HCT116 (cell line): Measurements from ENCODE around the gene CCDC86. TPM values are rescaled to one million over a fixed set of nuclear protein-coding genes. Genes with fewer than 3 reads are reported as not detected.

Source experiments
- ATAC-seq: fragments of 200-7000 bp; cut with Tn5 transposase; 2 replicates; pipeline ENCODE4 v1.9.1; 2020; ENCODE audit warnings: mild to moderate bottlenecking, moderate library complexity
- BruUV-seq: library from RNA; stranded (reverse); fragments of 400-500 nt; replicated peaks from 2 replicates; lab custom pipeline; 2021; lab: Mats Ljungman, UMichigan
- CTCF ChIA-PET: fragments of 300-600 bp; sonication (Branson Sonifier 250); formaldehyde crosslinking; loops from one replicate; lab custom pipeline; 2021; ENCODE audit warnings: antibody characterized with exemption; lab: Charles Lee
- POLR2A ChIA-PET: fragments of 300-600, 350-600 bp; sonication (Branson Sonifier 250); formaldehyde crosslinking; loops from one replicate; lab custom pipeline; 2021; ENCODE audit warnings: antibody characterized with exemption; lab: Charles Lee
- RAD21 ChIA-PET, 2 experiments: fragments of 300-600 bp; sonication (Branson Sonifier 250); formaldehyde crosslinking; loops; one replicate each; lab custom pipeline; 2023; ENCODE audit warnings: low total read pairs in 2 of 2; ENCODE audit not compliant: uncharacterized antibody in 2 of 2, unreplicated experiment in 2 of 2, low non-redundant PET in 1 of 2; lab: Charles Lee
- DNase-seq: peaks from one replicate; pipeline ENCODE4 v3.0.0-alpha.2; 2010; ENCODE audit warnings: low read depth, low spot score
- H2AFZ ChIP-seq: fragments of 200-600 bp; shearing (Covaris generic), sonication (generic); 2 replicates; pipeline ENCODE4 v1.6.1; 2017; ENCODE audit warnings: low read depth, mixed run types, mixed read lengths, antibody characterized with exemption, low read length; ENCODE audit not compliant: poor library complexity, severe bottlenecking
- H3K27ac ChIP-seq: 2 replicates; pipeline ENCODE4 v1.5.1; 2012; ENCODE audit warnings: low read depth, low read length
- H3K27me3 ChIP-seq: fragments of 200-600 bp; sonication (generic); 2 replicates; pipeline ENCODE4 v1.6.1; 2016; ENCODE audit warnings: mixed run types, low read length, mixed read lengths; ENCODE audit not compliant: insufficient read depth
- H3K36me3 ChIP-seq, 2 experiments: fragments of 200-500 bp in 1 of 2; fragments of 200-600 bp in 1 of 2; sonication (Bioruptor generic) in 1 of 2; sonication (generic) in 1 of 2; 2 replicates each; pipeline versions ENCODE4 v1.5.1 to v1.6.1; 2014 to 2016; ENCODE audit warnings: low read length in 2 of 2, inconsistent platforms in 1 of 2, mixed read lengths in 1 of 2, mixed run types in 1 of 2; ENCODE audit not compliant: insufficient read depth in 2 of 2, control insufficient read depth in 1 of 2
- H3K4me1 ChIP-seq, 2 experiments: fragments of 200-600 bp in 1 of 2; sonication (generic) in 1 of 2; 2 replicates each; pipeline versions ENCODE4 v1.5.1 to v1.6.1; 2012 to 2017; ENCODE audit warnings: low read length in 2 of 2, inconsistent platforms in 1 of 2, mild to moderate bottlenecking in 1 of 2, mixed read lengths in 1 of 2, mixed run types in 1 of 2, moderate library complexity in 1 of 2; ENCODE audit not compliant: insufficient read depth in 2 of 2, control insufficient read depth in 1 of 2
- H3K4me2 ChIP-seq: fragments of 200-600 bp; sonication (generic); 2 replicates; pipeline ENCODE4 v1.6.1; 2017; ENCODE audit warnings: mixed run types, low read length, mixed read lengths
- H3K4me3 ChIP-seq, 2 experiments: fragments of 200-600 bp in 1 of 2; sonication (generic) in 1 of 2; replicated peaks in 1 of 2; 2 replicates each; pipeline ENCODE4 v1.5.1; 2011 to 2016; ENCODE audit warnings: low read length in 2 of 2, control low read depth in 1 of 2, low read depth in 1 of 2, mild to moderate bottlenecking in 1 of 2, mixed read lengths in 1 of 2, mixed run types in 1 of 2
- H3K79me2 ChIP-seq: fragments of 200-600 bp; sonication (generic); 2 replicates; pipeline ENCODE4 v1.6.1; 2017; ENCODE audit warnings: mild to moderate bottlenecking, mixed run types, low read length, moderate library complexity, mixed read lengths; ENCODE audit not compliant: insufficient read depth
- H3K9ac ChIP-seq: fragments of 200-600 bp; sonication (generic); 2 replicates; pipeline ENCODE4 v1.6.1; 2016; ENCODE audit warnings: low read length, mixed read lengths
- H3K9me2 ChIP-seq: fragments of 200-600 bp; sonication (generic), shearing (Covaris generic); 2 replicates; pipeline ENCODE4 v1.6.1; 2017; ENCODE audit warnings: mixed run types, mild to moderate bottlenecking, moderate library complexity; ENCODE audit not compliant: insufficient read depth
- H3K9me3 ChIP-seq, 2 experiments: fragments of 200-500 bp in 1 of 2; fragments of 200-600 bp in 1 of 2; sonication (Bioruptor generic) in 1 of 2; sonication (generic) in 1 of 2; 2 replicates each; pipeline ENCODE4 v1.6.1; 2014 to 2017; ENCODE audit warnings: low read length in 2 of 2, mixed read lengths in 2 of 2, inconsistent platforms in 1 of 2, low read depth in 1 of 2, mild to moderate bottlenecking in 1 of 2, mixed run types in 1 of 2, moderate library complexity in 1 of 2; ENCODE audit not compliant: control insufficient read depth in 1 of 2, insufficient read depth in 1 of 2
- H4K20me1 ChIP-seq: fragments of 200-600 bp; sonication (generic), shearing (Covaris generic); 2 replicates; pipeline ENCODE4 v1.6.1; 2017; ENCODE audit warnings: mixed run types, mild to moderate bottlenecking, moderate library complexity; ENCODE audit not compliant: insufficient read depth
- EZH2 ChIP-seq: fragments of 200-600 bp; sonication (generic); IDR thresholded peaks from 2 replicates; pipeline ENCODE4 v1.6.1; 2017; ENCODE audit warnings: antibody characterized with exemption, mixed run types
- EZH2phosphoT487 ChIP-seq: fragments of 200-600 bp; IDR thresholded peaks from 2 replicates; pipeline ENCODE4 v1.6.1; 2018; ENCODE audit warnings: antibody characterized with exemption, borderline replicate concordance
- FOSL1 ChIP-seq: IDR thresholded peaks from 2 replicates; pipeline ENCODE4 v1.6.1; 2012; ENCODE audit warnings: low read depth
- JUND ChIP-seq: IDR thresholded peaks from 2 replicates; pipeline ENCODE4 v1.6.1; 2012
- MAX ChIP-seq: IDR thresholded peaks from 2 replicates; pipeline ENCODE4 v1.6.1; 2012
- POLR2A ChIP-seq: IDR thresholded peaks from 2 replicates; pipeline ENCODE4 v1.7.0; 2011; ENCODE audit warnings: borderline replicate concordance; ENCODE audit not compliant: insufficient read depth, insufficient read length; ENCODE audit errors: extremely low read depth
- RAD21 ChIP-seq: IDR thresholded peaks from 2 replicates; pipeline ENCODE4 v1.6.1; 2012; ENCODE audit warnings: low read depth, mild to moderate bottlenecking
- REST ChIP-seq: IDR thresholded peaks from 2 replicates; pipeline ENCODE4 v1.6.1; 2012; ENCODE audit warnings: low read depth
- SIN3A ChIP-seq: IDR thresholded peaks from 2 replicates; pipeline ENCODE4 v1.6.1; 2012; ENCODE audit warnings: low read depth
- SP1 ChIP-seq: IDR thresholded peaks from 2 replicates; pipeline ENCODE4 v1.6.1; 2012; ENCODE audit warnings: low read depth
- SRF ChIP-seq: IDR thresholded peaks from 2 replicates; pipeline ENCODE4 v1.6.1; 2012; ENCODE audit warnings: low read depth
- TCF7L2 ChIP-seq: IDR thresholded peaks from 2 replicates; pipeline ENCODE4 v1.7.0; 2011; ENCODE audit warnings: borderline replicate concordance, inconsistent platforms; ENCODE audit not compliant: insufficient read depth, insufficient read length; ENCODE audit errors: extremely low read depth
- YY1 ChIP-seq: IDR thresholded peaks from 2 replicates; pipeline ENCODE4 v1.6.1; 2011; ENCODE audit warnings: low read length, low read depth, moderate library complexity, mild to moderate bottlenecking; ENCODE audit not compliant: insufficient replicate concordance; ENCODE audit errors: extremely low read depth
- ZBTB33 ChIP-seq: IDR thresholded peaks from 2 replicates; pipeline ENCODE4 v1.6.1; 2011; ENCODE audit warnings: mild to moderate bottlenecking, low read length, moderate library complexity; ENCODE audit not compliant: insufficient replicate concordance; ENCODE audit errors: extremely low read depth
- ZFX ChIP-seq: fragments of 450-650 bp; IDR thresholded peaks from 2 replicates; pipeline ENCODE4 v1.6.1; 2017
- ZNF274 ChIP-seq: fragments of 200-500 bp; sonication (Bioruptor generic); IDR thresholded peaks from 2 replicates; pipeline ENCODE4 v1.6.1; 2014; ENCODE audit warnings: mild to moderate bottlenecking, low read depth, low read length, inconsistent platforms
- intact Hi-C: fragments of 100-400 bp; cut with micrococcal nuclease; formaldehyde crosslinking; loops from 2 replicates; pipeline ENCODE4 v1.10.0; 2022
- total RNA-seq: library from RNA; stranded (reverse); gene quantifications from one replicate; pipeline ENCODE4 v1.2.1, GENCODE V29; 2021; ENCODE audit not compliant: unreplicated experiment

The CCDC86 gene
- total RNA-seq, 1 experiment from 2014 or later = 69.6 TPM

- Histone ChIP-seq H3K9ac (peak overlapping the region; percentile 98), H3K27me3 (no peaks in the 10 kb centered on the region), H3K9me2 (no peaks in the 10 kb centered on the region), H4K20me1 (no peaks in the 10 kb centered on the region), H3K4me3 (peak overlapping the region; percentile 92 to 96), H3K36me3 (peaks cover 8 to 33% of the 10 kb centered on the region in 2 experiments; a peak in 3 of 4 replicates), H3K9me3 (no peaks in the 10 kb centered on the region), H3K4me1 (peaks cover 13 to 23% of the 10 kb centered on the region in 2 experiments), H3K27ac (peak overlapping the region; percentile 74), H3K4me2 (peak overlapping the region; percentile 79), H3K79me2 (peaks cover 60% of the 10 kb centered on the region), H2AFZ (no peak overlapping the region)
- intact Hi-C loops = no loop called here
- ChIA-PET RAD21 (no interaction called here), POLR2A (no interaction called here), CTCF (interaction anchor here (0.9 to 2.0 kb wide), 2 partner anchors 45 to 57 kb away, joined by 3 to 5 read pairs; no protein-coding TSS in a partner anchor)
- no TSS peak for BruUV-seq
- ATAC-seq (no peak), DNase-seq (no peak)
- no peak for TF ChIP-seq SRF
- TF ChIP-seq ZNF274 = no peak
- no peak for TF ChIP-seq POLR2A
- TF ChIP-seq MAX = no peak
- TF ChIP-seq REST = no peak
- TF ChIP-seq RAD21 = no peak
- TF ChIP-seq YY1 = no peak
- TF ChIP-seq JUND = no peak
- no peak for TF ChIP-seq ZFX
- no peak for TF ChIP-seq SP1
- no peak for TF ChIP-seq EZH2
- no peak for TF ChIP-seq FOSL1
- TF ChIP-seq ZBTB33 = no peak
- no peak for TF ChIP-seq SIN3A
- TF ChIP-seq EZH2phosphoT487 = no peak
- no peak for TF ChIP-seq TCF7L2
These were observed 1.0 kb downstream of the CCDC86 start for GRCh38 chr11:60842668-60843600.
